GM18498 (cell line): ENCODE measurements around the gene MUC22.
"Not testable (repeated sequence)": the region's sequence is repeated elsewhere in the genome, so short reads cannot be mapped to it uniquely, and the experiment has no call there.

ENCODE experiments used
- ATAC-seq: cut with Tn5 transposase; IDR thresholded peaks from one replicate; pipeline ENCODE4 v1.9.1; 2021; ENCODE audit warnings: mild to moderate bottlenecking, moderate library complexity; ENCODE audit not compliant: unreplicated experiment

The MUC22 gene

GRCh38 chr6:31010393-31011060 is at the start of gene MUC22:
TSS of gene MUC22 (plus strand) at chr6:31010474. CDS start at chr6:31010707, 233 bp downstream.
- ATAC-seq, result no peak

DNA sequence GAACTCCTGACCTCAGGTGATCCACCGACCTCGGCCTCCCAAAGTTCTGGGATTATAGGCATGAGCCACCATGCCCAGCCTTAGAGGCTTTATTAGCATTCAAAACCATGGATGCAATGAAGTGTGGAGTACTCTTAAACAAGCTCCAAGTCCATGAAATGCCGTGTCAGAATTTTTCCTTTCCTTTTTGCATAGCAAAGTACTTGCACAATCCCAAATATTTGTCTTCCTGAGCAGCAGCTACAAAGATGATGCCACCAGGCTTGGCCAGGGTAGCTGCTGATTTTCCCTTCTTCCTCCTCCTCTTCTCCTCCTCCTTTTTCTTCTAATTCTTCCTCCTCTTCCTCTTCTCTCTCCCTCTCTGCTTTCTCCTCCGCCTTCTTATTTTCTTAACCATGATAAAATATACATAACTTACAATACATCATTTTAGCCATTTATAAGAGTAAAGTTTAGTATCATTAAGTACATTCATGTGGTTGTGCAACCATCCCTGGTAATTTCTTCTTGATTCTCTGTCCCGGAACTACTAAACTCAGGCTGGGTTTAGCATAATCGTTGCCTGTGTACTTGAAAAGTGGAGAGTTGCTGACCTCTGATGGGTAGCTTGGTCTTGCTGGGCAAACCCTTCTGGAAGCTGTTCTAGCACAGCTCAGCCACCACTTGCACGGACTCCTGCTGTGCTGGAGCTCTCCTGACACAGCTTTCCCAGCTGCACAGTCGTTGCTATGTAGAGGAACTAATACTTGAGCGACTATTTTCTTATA is 49.2 kb upstream of the MUC22 start:
- no peak for ATAC-seq

GRCh38 chr6:30962716-30963115 is 47.6 kb upstream of the MUC22 start:
- no peak for ATAC-seq

DNA sequence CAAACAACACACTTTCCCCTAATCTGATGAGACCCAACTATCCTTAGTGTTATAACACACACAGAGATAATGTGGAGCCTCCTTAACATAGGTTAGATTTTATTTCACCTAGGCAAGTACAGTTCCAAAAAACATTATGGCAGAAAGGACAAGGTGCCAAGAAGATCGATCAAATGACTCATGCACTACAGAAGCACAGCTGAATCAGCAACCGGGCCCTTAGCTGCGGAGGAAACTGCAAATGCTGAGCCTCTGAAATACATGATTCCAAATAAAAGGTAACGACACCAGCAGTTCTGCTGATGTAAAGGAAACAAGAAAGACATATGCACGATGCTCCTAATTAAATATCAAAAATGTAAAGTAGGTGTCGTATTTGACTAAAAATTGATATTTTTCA is 46.6 kb upstream of the MUC22 start:
- ATAC-seq, result no peak

- no peak for ATAC-seq
These were observed 46.2 kb upstream of the MUC22 start for GRCh38 chr6:30964075-30964474.

DNA sequence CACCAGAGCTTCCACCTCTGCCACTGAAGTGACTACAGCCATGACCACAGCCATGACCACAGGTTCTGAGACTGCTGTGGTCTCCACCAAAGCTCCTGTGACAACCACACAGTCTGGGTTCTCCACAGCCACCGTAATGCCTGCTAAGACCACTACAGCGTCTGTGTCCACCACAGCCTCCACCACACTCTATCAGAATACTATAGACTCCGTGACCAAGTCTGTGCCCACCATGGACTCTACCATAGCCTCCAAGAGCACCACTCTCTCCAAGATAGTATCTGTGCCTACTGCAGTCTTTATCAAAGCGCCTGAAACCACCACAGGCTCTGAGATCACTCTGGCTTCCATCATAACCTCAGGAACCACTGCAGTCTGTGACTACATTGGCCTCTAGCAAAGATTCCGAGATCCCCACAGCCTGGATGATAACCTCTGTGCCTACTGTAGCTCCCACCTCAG is 45.1 kb upstream of the MUC22 start:
- ATAC-seq, result no peak

DNA sequence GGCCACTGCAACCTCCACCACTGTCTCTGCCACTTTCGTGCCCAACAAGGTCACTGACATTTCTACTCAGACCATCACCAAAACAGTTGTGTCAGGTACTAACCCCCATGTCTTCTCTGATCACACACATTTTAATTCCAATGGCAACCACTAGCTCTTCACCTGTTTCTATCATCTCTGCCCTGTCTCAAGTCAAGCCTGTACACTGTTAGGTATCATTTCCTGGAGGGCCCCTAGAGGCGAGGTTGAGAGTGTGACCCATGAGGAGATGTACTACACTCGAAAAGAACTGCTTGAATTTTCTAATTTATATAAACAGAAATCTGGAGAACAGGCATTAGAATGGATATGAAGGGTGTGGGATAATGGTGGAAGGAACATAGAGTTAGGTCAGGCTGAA is 44.1 kb upstream of the MUC22 start:
- no peak for ATAC-seq

GRCh38 chr6:30969171-30969570 is 41.1 kb upstream of the MUC22 start:
- ATAC-seq, result not testable (repeated sequence)

DNA sequence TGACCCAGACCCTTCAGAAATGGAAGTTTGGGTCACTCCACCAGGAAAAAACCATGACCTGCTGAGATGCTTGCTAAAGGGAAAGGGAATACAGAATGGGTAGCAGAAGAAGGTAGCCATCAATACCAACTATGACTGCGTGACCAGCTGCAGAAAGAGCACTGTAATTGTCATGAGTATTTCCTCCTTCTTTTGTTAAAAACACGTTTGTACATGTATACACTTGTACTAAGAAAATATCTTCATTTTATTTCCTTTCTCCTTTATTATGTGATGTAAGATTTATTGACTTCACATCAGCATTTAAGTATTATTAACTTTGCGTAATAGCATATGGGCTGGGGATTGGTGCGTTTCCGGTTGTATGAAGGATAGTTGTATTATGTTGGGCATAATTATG is 39.3 kb upstream of the MUC22 start:
- ATAC-seq, result no peak

GRCh38 chr6:30972816-30973215 is 37.5 kb upstream of the MUC22 start:
- ATAC-seq, result no peak

- ATAC-seq, result no peak
These were observed 35.6 kb upstream of the MUC22 start for GRCh38 chr6:30974490-30975252.

GRCh38 chr6:30979141-30979540 is 31.1 kb upstream of the MUC22 start:
- no peak for ATAC-seq

- ATAC-seq, result no peak
These were observed 30.6 kb upstream of the MUC22 start for GRCh38 chr6:30979690-30980089.

DNA sequence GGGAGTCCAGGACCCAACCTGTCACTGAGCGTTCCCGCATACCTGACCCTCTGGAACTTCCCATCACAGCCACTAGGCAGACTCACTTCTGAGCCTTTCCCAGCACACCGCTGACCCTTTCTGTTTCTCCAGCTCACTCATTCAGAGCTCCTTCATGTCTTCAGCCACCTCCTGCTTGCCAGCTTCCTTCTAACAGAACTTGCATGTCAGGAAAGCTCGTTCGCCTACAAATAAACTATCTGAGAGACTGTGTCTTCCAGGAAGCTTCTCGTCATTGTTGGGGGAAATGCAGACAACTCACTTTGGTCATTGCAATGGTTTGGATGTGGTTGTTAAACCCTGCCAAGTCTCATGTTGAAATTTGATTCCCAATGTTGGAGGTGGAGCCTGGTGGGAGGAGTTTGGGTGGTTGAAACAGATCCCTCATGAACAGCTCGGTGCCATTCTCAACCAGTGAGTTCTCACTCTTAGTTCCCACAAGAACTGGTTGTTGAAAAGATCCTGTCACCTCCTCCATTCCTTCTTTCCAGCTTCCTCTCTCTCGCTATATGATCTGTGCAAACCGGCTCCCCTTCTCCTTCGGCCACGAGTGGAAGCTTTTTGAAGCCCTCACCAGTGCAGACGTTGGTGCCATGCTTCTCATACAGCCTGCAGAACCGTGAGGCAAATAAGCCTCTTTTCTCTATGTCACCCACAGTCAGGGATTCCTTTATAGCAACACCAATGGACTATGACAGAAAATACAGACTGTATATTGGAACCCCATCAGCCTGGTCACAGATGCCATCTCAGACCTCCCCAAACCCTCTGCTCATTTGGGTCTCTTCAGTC is 28.1 kb upstream of the MUC22 start:
- ATAC-seq, result no peak

GRCh38 chr6:30983439-30983838 is 26.8 kb upstream of the MUC22 start, which contains the start of gene MUC21:
TSS of gene MUC21 (plus strand) at chr6:30983718. CDS start at chr6:30983959, 241 bp downstream.
- ATAC-seq, result no peak

DNA sequence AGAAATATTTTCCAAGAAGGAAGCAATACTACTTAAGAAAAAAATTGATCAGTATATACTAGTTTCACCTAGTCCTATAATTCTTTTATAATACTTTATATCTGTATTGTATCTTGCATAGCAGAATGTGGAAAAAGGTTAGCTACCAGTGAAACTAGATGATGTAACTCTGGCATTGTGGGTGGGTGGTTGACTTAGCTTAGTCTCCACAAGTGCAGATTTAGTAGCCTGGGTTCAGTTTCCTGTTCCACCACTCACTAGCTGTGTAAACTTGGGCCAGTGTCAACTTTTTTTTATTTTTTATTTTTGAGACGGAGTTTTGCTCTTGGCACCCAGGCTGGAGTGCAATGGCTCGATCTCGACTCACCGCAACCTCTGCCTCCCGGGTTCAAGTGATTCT is 24.8 kb upstream of the MUC22 start:
- ATAC-seq, result no peak

DNA sequence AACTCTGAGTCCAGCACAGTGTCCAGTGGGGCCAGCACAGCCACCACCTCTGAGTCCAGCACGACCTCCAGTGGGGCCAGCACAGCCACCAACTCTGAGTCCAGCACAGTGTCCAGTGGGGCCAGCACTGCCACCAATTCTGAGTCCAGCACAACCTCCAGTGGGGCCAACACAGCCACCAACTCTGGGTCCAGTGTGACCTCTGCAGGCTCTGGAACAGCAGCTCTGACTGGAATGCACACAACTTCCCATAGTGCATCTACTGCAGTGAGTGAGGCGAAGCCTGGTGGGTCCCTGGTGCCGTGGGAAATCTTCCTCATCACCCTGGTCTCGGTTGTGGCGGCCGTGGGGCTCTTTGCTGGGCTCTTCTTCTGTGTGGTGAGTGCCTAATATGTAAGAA is 23.0 kb upstream of the MUC22 start:
- no peak for ATAC-seq

DNA sequence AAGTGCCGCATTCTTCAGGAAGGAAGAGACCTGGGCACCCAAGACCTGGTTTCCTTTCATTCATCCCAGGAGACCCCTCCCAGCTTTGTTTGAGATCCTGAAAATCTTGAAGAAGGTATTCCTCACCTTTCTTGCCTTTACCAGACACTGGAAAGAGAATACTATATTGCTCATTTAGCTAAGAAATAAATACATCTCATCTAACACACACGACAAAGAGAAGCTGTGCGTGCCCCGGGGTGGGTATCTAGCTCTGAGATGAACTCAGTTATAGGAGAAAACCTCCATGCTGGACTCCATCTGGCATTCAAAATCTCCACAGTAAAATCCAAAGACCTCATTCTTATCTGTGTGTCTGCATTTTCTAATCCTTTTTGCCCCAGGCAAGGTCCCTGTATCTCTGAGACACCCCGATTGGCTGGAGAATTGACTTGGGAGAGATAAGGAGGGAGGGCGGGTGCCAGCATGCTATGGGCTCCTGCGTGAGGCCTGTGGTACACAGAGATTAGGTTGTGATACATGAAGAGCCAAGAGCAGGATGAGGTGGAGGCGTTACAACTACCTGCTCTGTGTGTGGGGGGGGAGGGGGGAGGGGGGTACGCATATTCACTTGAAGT is 22.0 kb upstream of the MUC22 start:
- no peak for ATAC-seq

DNA sequence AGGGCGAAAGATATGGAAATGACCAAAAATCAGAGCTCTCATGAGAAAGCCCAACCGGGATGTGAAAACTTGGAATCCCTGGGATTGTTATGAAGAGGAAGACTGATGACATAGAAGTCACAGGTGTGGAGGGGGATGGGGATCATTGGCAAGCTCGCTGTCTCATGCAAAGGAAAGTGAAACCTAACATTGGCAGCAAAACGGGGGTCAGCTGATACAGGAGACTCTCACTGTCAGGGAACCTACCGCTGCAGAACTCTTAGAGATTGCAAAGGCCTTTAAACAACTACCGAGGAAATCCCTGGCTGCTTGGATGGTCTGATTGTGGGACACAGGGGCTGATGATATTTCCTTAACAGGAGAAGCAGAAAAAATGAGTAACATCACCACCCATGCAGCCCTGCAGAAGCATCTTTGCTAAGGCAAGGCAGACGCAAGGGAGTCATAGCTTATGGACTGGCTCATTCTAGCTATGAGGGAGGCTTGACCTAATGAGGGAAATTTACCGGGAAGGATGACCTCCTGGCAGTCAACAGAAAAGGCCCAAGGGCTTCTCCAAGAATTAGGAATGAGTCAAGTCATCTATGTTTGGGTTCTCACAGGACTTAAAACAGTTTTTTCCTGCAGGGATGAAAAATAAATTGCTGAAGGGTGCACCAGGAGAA is 19.7 kb upstream of the MUC22 start:
- ATAC-seq, result no peak

DNA sequence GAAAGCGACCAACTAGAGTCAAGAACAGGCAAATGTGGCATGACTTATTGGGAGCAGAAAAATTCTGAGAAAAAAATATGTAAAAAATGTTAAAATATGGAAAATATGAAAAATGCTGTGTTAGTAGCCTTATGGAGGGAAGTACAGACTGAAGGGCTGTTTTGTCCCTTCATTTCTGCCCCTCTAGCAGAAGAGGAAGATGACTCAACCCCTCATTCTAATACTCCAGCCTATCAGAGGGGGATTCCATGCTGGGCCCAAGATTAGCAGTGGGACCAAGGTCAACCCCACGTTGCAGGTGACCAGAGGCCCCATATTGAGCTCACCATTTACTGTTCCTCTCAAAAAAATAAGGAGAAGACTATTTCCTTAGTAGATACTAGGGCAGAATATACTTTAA is 18.4 kb upstream of the MUC22 start:
- ATAC-seq, result no peak
